CD4-positive, alpha-beta T cell (primary cell): ENCODE results near the gene APBA2. TPM values are rescaled to one million over a fixed set of nuclear protein-coding genes. Genes with fewer than 3 reads are reported as not detected.

Experiments used
- ATAC-seq: fragments of 200-7000 bp; cut with Tn5 transposase; one replicate; pipeline ENCODE4 v1.10.0; 2022; ENCODE audit warnings: mild to moderate bottlenecking; ENCODE audit not compliant: poor library complexity
- CTCF ChIA-PET: fragments of 350-600 bp; sonication (Branson Sonifier 250); formaldehyde crosslinking; loops from one replicate; lab custom pipeline; 2021; ENCODE audit warnings: antibody characterized with exemption, inconsistent platforms; lab: Charles Lee
- POLR2A ChIA-PET: fragments of 350-600 bp; sonication (Branson Sonifier 250); formaldehyde crosslinking; loops from one replicate; lab custom pipeline; 2021; ENCODE audit warnings: antibody characterized with exemption, inconsistent platforms; lab: Charles Lee
- DNase-seq, 14 experiments: peaks; one replicate each; pipeline ENCODE4 v3.0.0-alpha.2; 2013 to 2020; ENCODE audit warnings: mixed read lengths in 2 of 14
- H3K27ac ChIP-seq, 2 donors: one replicate each; pipeline versions ENCODE4 v1.5.1 to v1.7.0; 2013; ENCODE audit warnings: low read length in 2 of 2, low read depth in 1 of 2, mild to moderate bottlenecking in 1 of 2
- H3K27me3 ChIP-seq, 2 experiments: 1 replicate in 1 of 2; 2 replicates in 1 of 2; pipeline versions ENCODE4 v1.6.1 to v1.7.0; 2013; ENCODE audit warnings: low read length in 2 of 2, control low read depth in 1 of 2, mild to moderate bottlenecking in 1 of 2, moderate library complexity in 1 of 2; ENCODE audit not compliant: insufficient read depth in 2 of 2, control insufficient read depth in 1 of 2
- H3K36me3 ChIP-seq: one replicate; pipeline ENCODE4 v1.6.1; 2013; ENCODE audit warnings: low read length, control low read depth; ENCODE audit not compliant: insufficient read depth
- H3K4me1 ChIP-seq: one replicate; pipeline ENCODE4 v1.6.1; 2013; ENCODE audit warnings: low read length, control low read depth; ENCODE audit not compliant: insufficient read depth
- H3K4me3 ChIP-seq: one replicate; pipeline ENCODE4 v1.5.1; 2013; ENCODE audit warnings: mild to moderate bottlenecking, low read length, moderate library complexity
- H3K9me3 ChIP-seq, 2 experiments: 1 replicate in 1 of 2; 2 replicates in 1 of 2; pipeline versions ENCODE4 v1.6.1 to v1.7.0; 2013; ENCODE audit warnings: low read length in 2 of 2, mild to moderate bottlenecking in 2 of 2, control low read depth in 1 of 2, moderate library complexity in 1 of 2; ENCODE audit not compliant: control insufficient read depth in 1 of 2, insufficient read depth in 1 of 2
- H3K27ac Mint-ChIP-seq: one replicate; pipeline ENCODE4 v1.8.0; 2020; ENCODE audit warnings: mixed read lengths
- H3K27me3 Mint-ChIP-seq: one replicate; pipeline ENCODE4 v1.8.0; 2021; ENCODE audit warnings: mixed read lengths
- H3K36me3 Mint-ChIP-seq: one replicate; pipeline ENCODE4 v1.8.0; 2021; ENCODE audit warnings: low read depth, mixed read lengths
- H3K4me1 Mint-ChIP-seq: one replicate; pipeline ENCODE4 v1.8.0; 2021; ENCODE audit warnings: low read depth, mixed read lengths
- H3K4me3 Mint-ChIP-seq: one replicate; pipeline ENCODE4 v1.8.0; 2020; ENCODE audit warnings: mild to moderate bottlenecking, mixed read lengths
- H3K9me3 Mint-ChIP-seq: one replicate; pipeline ENCODE4 v1.8.0; 2020; ENCODE audit warnings: mixed read lengths
- CTCF ChIP-seq: fragments of 200-600 bp; IDR thresholded peaks from one replicate; pipeline ENCODE4 v1.8.0; 2022; ENCODE audit warnings: antibody characterized with exemption, mild to moderate bottlenecking
- intact Hi-C, 2 experiments: fragments of 100-400 bp; cut with DNase I in 1 of 2; cut with micrococcal nuclease in 1 of 2; formaldehyde crosslinking; loops; one replicate each; pipeline versions ENCODE4 v1.15.1 to v1.9.0; 2023 to 2025; cut with DNase I, micrococcal nuclease
- total RNA-seq, 174 experiments: library from RNA in 2 of 174; stranded (reverse) in 2 of 174; gene quantifications; one replicate each; pipeline ENCODE4 v1.2.3 and lab custom pipeline; 2021 to 2026

APBA2 gene
- total RNA-seq, 2 experiments from 2014 or later: 123 to 126 TPM

- Mint-ChIP-seq H3K27me3 (no peaks in the 10 kb centered on the region), H3K4me1 (peaks cover 57% of the 10 kb centered on the region), H3K4me3 (no peak overlapping the region), H3K9me3 (no peaks in the 10 kb centered on the region), H3K27ac (no peak overlapping the region), H3K36me3 (peaks cover 70% of the 10 kb centered on the region)
- ChIA-PET POLR2A (interaction anchor here (1.4 kb wide), 1 partner anchor 44 kb away, joined by 4 read pairs; the partner anchor contains the start of gene APBA2), CTCF (no interaction called here)
- Histone ChIP-seq H3K27ac (no peak overlapping the region), H3K4me1 (peaks cover 28% of the 10 kb centered on the region), H3K36me3 (peaks cover 14% of the 10 kb centered on the region), H3K27me3 (no peaks in the 10 kb centered on the region), H3K4me3 (no peak overlapping the region), H3K9me3 (peaks cover 0 to 15% of the 10 kb centered on the region in 2 experiments)
- peak in 1 of 14 experiments; percentile 6 for DNase-seq
- intact Hi-C loops: no loop called here
- TF ChIP-seq CTCF: no peak
- no peak for ATAC-seq
Measured at GRCh38 chr15:28930011-28930410, 44.2 kb downstream of the APBA2 start.

- H3K4me1 Mint-ChIP-seq: peaks cover 57% of the 10 kb centered on the region
- ChIA-PET CTCF (no interaction called here), POLR2A (interaction anchor here (1.4 kb wide), 1 partner anchor 45 kb away, joined by 4 read pairs; the partner anchor contains the start of gene APBA2)
- H3K4me1 ChIP-seq: peaks cover 34% of the 10 kb centered on the region
- H3K9me3 ChIP-seq: peaks cover 0 to 15% of the 10 kb centered on the region in 2 experiments
- no peak overlapping the region for H3K4me3 Mint-ChIP-seq
- H3K27me3 ChIP-seq: no peaks in the 10 kb centered on the region
- no peak overlapping the region for H3K27ac ChIP-seq
- peaks cover 14% of the 10 kb centered on the region for H3K36me3 ChIP-seq
- peaks cover 63% of the 10 kb centered on the region for H3K36me3 Mint-ChIP-seq
- H3K27ac Mint-ChIP-seq: no peak overlapping the region
- no peak for ATAC-seq
- no peak for TF ChIP-seq CTCF
- no peaks in the 10 kb centered on the region for H3K27me3 Mint-ChIP-seq
- H3K4me3 ChIP-seq: no peak overlapping the region
- intact Hi-C loops: no loop called here
- DNase-seq: peak in 1 of 14 experiments; percentile 25
- no peaks in the 10 kb centered on the region for H3K9me3 Mint-ChIP-seq
Measured at GRCh38 chr15:28930476-28931291, 44.9 kb downstream of the APBA2 start.

GRCh38 chr15:28931828-28932227 is 46.1 kb downstream of the APBA2 start:
- POLR2A ChIA-PET: no interaction called here
- Mint-ChIP-seq H3K4me1 (peaks cover 62% of the 10 kb centered on the region), H3K27ac (peak overlapping the region; percentile 44), H3K4me3 (no peak overlapping the region), H3K9me3 (no peaks in the 10 kb centered on the region), H3K36me3 (peaks cover 59% of the 10 kb centered on the region), H3K27me3 (no peaks in the 10 kb centered on the region)
- Histone ChIP-seq H3K4me3 (no peak overlapping the region), H3K36me3 (peaks cover 14% of the 10 kb centered on the region), H3K27me3 (no peaks in the 10 kb centered on the region), H3K4me1 (peaks cover 46% of the 10 kb centered on the region), H3K9me3 (peaks cover 0 to 15% of the 10 kb centered on the region in 2 experiments), H3K27ac (no peak overlapping the region)
- DNase-seq (no peak), ATAC-seq (no peak)
- intact Hi-C loops: no loop called here
- TF ChIP-seq CTCF: no peak
- CTCF ChIA-PET: no interaction called here
